Stimulated activated CD4-positive, alpha-beta T cell treated with anti-CD3 and anti-CD28 coated beads, Interleukin-12 subunit alpha, Interleukin-12 subunit beta, amount 100 ng/mL, for 24 hours (primary cell): ENCODE data around the gene FCAR.
"Not testable (repeated sequence)": the region's sequence is repeated elsewhere in the genome, so short reads cannot be mapped to it uniquely, and the experiment has no call there.

Source experiments
- DNase-seq, 2 experiments: peaks; one replicate each; pipeline ENCODE4 v3.0.0-alpha.2; 2020; ENCODE audit warnings: low read depth in 2 of 2

The FCAR gene

DNA sequence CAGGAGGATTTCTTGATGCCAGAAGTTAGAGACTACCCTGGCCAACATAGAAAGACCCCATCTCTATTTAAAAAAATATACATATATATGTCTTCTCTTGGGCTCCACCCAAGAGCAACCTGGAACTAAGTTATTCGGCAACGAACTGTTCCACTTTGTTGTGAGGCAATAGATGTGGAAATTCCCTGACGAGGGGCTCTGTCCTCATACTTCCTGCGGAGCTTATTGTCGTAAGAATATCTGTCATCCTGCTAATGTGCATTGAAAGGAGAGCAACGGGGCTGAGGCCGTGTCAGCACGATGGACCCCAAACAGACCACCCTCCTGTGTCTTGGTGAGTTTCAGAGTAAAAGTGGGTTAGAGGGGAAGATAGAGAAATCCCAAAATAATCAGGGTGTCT, at the start of gene FCAR:
Gene FCAR (plus strand): TSS at position 246 of the 400 bp plus-strand sequence. CDS start 55 bp downstream, at position 301.
- DNase-seq, result no peak

DNA sequence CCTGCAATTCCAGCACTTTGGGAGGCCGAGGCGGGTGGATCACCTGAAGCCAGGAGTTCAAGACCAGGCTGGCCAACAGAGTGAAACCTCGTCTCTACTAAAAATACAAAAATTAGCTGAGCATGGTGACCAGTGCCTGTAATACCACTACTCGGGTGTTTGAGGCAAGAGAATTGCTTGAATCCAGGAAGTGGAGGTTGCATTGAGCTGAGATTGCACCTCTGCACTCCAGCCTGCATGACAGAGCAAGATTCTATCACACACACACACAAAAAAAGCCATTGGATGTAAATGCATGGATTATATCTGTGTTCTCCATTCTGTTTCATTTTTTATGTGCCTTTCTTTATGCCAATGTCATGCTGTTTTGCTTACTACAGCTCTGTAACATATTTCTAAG, 49.6 kb upstream of the FCAR start:
- DNase-seq, result not testable (repeated sequence)

DNA sequence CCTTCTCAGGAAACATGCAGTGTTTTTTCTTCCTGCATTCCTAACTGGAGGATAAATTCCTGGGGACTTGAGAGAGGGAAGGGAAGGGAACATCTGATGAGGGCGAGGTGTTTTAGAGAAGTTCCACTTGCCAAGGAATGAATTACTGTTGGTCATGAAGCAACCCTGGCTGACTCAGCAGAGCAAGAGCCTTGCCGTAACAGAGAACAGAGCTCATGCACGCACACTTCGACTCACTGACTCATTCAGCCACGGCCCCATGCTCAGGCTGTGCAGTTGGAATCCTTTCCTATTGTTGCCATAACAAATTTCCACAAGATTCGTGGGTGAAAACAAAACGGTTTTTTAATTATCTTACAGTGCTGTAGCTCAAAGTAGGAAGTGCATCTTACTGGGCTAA, 48.7 kb upstream of the FCAR start:
- DNase-seq, result not testable (repeated sequence)

GRCh38 chr19:54828064-54828463, 46.0 kb upstream of the FCAR start:
- not testable (repeated sequence) for DNase-seq

DNA sequence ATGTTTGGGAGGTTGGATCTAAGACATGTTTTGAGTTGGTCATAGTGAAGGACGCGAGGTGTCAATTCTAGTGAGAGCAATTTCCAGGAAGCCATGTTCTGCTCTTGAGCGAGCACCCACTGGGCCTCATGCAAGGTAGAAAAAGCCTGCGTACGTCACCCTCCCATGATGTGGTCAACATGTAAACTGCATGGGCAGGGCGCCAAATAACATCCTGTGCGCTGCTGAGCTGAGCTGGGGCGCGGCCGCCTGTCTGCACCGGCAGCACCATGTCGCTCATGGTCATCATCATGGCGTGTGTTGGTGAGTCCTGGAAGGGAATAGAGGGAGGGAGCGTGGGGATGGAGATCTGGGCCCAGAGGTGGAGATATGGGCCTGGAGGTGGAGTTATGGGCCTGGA, 41.5 kb upstream of the FCAR start, which contains the start of gene KIR2DS4:
Gene KIR2DS4 (plus strand): TSS at position 181 of the 400 bp plus-strand sequence.
- not testable (repeated sequence) for DNase-seq

DNA sequence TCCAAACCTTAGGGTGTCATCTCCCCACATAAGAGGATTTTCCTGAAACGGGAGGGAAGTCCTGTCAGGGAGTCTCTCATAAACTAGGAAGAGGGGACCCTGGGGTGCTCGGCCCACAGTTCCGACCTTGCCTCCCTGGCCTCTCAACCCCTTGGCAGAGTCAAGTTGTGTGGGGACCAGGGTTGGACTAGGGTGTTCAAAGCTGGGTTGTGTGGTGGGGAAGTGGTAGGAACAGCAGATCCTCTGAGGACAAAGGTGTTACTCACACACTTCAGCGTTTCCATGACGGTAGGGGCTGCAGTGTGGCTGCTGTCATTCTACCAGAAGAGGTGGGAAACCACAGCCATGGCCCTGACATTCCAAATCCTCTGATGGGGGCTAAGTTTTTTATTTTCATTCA, 38.9 kb upstream of the FCAR start:
- not testable (repeated sequence) for DNase-seq

- DNase-seq, result not testable (repeated sequence)
Observed at GRCh38 chr19:54837522-54837921, 36.5 kb upstream of the FCAR start.

GRCh38 chr19:54843171-54843570, 30.9 kb upstream of the FCAR start:
- not testable (repeated sequence) for DNase-seq

DNA sequence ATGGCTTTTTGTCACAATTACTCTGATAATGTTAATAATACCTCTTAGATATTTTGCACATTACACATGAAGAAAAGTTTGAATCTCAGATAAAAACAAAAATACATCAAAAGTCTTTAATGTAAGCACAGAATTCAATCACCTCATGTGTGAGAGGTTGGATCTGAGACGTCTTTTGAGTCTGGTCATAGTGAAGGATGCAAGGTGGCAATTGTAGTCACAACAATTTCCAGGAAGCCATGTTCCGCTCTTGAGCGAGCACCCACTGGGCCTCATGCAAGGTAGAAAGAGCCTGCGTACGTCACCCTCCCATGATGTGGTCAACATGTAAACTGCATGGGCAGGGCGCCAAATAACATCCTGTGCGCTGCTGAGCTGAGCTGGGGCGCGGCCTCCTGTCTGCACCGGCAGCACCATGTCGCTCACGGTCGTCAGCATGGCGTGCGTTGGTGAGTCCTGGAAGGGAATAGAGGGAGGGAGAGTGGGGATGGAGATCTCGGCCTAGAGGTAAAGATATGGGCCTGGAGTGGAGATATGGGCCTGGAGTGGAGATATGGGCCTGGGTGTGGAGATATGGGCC, 23.9 kb upstream of the FCAR start, which contains the start of gene KIR3DL2:
Gene KIR3DL2 (plus strand): TSS at position 383 of the 580 bp plus-strand sequence. CDS start 33 bp downstream, at position 416.
- DNase-seq, result not testable (repeated sequence)

GRCh38 chr19:54850930-54851329, 23.1 kb upstream of the FCAR start:
- no peak for DNase-seq

- DNase-seq, result no peak
Observed at GRCh38 chr19:54851353-54851752, 22.7 kb upstream of the FCAR start.

DNA sequence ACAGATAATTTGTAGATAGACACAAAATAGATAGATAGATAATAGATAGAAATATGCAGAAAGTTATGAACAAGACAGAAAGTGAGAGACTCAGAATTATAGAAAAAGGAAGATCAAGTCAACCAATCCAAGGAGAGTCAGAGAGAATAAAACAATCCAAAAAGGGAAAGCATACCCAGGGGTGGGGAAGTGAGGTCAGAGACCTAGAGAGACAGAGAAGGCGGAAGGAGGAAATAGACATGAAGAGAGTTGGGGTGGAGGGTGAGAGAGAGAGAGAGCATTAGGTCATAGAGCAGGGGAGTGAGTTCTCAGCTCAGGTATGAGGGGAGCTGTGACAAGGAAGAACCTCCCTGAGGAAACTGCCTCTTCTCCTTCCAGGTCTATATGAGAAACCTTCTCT, 18.8 kb upstream of the FCAR start:
- DNase-seq, result not testable (repeated sequence)

DNA sequence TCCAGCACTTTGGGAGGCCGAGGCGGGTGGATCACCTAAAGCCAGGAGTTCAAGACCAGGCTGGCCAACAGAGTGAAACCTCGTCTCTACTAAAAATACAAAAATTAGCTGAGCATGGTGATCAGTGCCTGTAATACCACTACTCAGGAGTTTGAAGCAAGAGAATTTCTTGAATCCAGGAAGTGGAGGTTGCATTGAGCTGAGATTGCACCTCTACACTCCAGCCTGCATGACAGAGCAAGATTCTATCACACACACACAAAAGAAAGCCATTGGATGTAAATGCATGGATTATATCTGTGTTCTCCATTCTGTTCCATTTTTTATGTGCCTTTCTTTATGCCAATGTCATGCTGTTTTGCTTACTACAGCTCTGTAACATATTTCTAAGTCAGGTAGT, 15.6 kb upstream of the FCAR start:
- not testable (repeated sequence) for DNase-seq

- not testable (repeated sequence) for DNase-seq
Observed at GRCh38 chr19:54859421-54859820, 14.6 kb upstream of the FCAR start.

- not testable (repeated sequence) for DNase-seq
Observed at GRCh38 chr19:54863459-54863858, 10.6 kb upstream of the FCAR start.

DNA sequence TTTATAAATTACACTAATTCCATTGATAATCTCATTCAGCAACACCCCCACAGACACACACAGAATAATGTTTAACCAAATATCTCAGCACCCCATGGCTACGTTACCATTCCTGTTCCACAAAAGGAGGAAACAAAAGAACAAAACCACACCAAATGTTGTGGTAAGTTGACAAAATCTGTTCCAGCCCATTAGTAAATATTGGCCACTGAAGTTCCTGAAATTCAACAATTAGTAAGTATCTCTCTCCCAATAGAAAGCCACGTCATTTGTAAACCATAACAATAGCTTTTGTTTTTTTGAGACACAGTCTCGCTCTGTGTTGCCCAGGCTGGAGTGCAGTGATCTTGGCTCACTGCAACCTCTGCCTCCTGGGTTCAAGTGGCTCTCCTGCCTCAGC, 2.3 kb upstream of the FCAR start:
- no peak for DNase-seq

GRCh38 chr19:54875506-54875905, 1.5 kb downstream of the FCAR start:
- DNase-seq, result no peak

DNA sequence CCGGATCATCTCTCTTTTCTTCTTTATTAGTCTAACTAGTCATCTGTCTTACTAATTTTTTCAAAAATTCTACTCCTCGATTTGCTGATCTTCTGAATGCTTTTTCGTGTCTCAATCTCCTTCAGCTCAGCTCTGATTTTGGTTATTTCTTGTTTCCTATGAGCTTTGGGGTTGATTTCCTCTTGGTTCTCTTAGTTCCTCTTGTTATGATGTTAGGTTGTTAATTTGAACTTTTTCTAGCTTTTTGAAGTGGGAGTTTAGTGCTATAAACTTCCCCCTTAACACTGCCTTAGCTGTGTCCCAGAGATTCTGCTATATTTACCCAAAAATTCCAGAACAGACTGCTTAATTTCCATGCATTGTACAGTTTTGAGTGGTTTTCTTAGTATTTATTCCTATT, 3.4 kb downstream of the FCAR start:
- no peak for DNase-seq

DNA sequence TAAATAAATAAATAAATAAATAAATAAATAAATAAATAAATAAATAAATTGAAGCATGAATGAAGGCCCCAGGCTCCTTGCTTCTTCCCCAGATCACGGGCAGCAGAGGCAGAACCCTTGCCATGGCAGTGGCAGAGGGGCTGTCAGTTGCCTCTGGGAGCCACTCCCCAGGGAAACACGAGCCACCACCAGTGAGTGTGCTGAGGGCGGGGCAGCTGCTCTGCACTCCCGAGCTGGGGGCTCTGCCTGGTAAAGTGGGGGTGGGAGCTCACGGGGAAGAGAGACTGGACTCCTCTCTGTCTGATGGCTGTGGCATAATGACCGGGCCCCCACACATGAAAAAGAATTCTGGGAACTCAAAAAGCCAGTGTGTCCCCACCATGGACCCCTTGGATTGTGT, 7.8 kb downstream of the FCAR start:
- DNase-seq, result no peak

- DNase-seq, result no peak
Observed at GRCh38 chr19:54882758-54883157, 8.7 kb downstream of the FCAR start.

- no peak for DNase-seq
Observed at GRCh38 chr19:54883228-54883627, 9.2 kb downstream of the FCAR start.

DNA sequence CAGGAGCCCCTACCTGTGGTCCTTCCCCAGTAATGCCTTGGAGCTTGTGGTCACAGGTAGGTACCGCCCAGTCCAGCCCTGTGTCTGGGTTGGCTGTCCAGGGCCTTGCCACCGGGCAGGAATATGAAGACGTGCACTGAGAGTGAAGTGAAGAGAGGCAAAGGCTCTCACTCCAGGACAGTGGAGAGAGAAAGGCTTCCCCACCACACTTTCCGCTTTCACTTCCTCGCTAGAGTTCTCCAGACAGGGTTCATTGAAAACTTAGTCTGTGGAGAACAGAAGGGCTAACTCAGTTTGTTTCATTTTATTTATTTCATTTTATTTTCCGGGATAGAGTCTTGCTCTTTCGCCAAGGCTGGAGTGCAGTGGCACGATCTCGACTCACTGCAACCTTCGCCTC, 14.2 kb downstream of the FCAR start:
- no peak for DNase-seq

DNA sequence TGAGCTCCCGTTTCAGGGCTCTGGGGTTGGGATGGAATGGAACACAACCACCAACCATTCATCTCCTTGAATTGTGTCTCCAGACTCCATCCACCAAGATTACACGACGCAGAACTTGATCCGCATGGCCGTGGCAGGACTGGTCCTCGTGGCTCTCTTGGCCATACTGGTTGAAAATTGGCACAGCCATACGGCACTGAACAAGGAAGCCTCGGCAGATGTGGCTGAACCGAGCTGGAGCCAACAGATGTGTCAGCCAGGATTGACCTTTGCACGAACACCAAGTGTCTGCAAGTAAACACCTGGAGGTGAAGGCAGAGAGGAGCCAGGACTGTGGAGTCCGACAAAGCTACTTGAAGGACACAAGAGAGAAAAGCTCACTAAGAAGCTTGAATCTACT, 15.5 kb downstream of the FCAR start:
- DNase-seq, result no peak

DNA sequence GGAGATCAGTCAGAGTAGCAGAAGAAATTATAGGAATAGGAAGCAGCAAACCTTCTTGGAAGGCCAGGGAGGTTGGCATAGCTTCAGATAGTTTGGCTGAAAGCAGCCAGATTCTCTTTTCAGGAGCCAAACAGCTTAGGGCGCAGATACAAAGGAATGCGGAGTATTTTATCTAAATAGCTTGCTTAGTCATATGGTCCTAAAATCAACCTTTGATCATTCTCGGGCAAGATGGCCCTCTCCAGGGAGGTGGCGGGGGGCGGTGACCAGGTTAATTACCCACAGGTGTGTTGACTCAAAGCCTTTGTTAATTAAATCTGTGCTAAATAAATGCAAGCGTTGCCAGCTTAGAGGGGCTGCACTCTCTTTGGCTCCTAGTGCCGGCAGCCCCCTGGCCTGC, 19.4 kb downstream of the FCAR start:
- no peak for DNase-seq
